ENCODE data around the gene MMP24. TPM values are rescaled to one million over a fixed set of nuclear protein-coding genes. Genes with fewer than 3 reads are reported as not detected.
A peak's percentile ranks its signal among the peaks of the same experiment; 100 is the strongest.

MMP24 gene
- total RNA-seq, 4 donors from 2014 or later: 0.21 to 0.78 (median 0.66) TPM; not detected in 1

GRCh38 chr20:35281506-35282101 lies 55.1 kb downstream of the MMP24 start:
- peaks cover 0 to 24% (median 13%) of the 10 kb centered on the region in 3 donors for H3K36me3 ChIP-seq
- TF ChIP-seq CTCF (IDR thresholded peaks at IDR 0.05) (no peak), POLR2A (IDR thresholded peaks at IDR 0.05) (no peak)
- H3K27ac ChIP-seq: no peak overlapping the region
- no peaks in the 10 kb centered on the region for H3K27me3 ChIP-seq
- no peak for DNase-seq (ENCODE audit: low spot score in 2 of 2)
- no peaks in the 10 kb centered on the region for H3K9me3 ChIP-seq
- H3K4me1 ChIP-seq: peaks cover 0 to 37% (median 17%) of the 10 kb centered on the region in 4 donors
- 94 to 98% methylated on average over 10 of the region's 10 CpGs for WGBS, 2 donors
- no peak overlapping the region for H3K4me3 ChIP-seq

GRCh38 chr20:35283441-35284266 lies 57.2 kb downstream of the MMP24 start:
- Histone ChIP-seq H3K36me3 (peaks cover 0 to 22% (median 13%) of the 10 kb centered on the region in 3 donors), H3K4me3 (peak overlapping the region; percentile 73 to 97 (median 81)), H3K9me3 (no peaks in the 10 kb centered on the region), H3K4me1 (peaks cover 0 to 26% (median 12%) of the 10 kb centered on the region in 4 donors), H3K27me3 (no peaks in the 10 kb centered on the region), H3K27ac (peak overlapping the region in 3 of 4 donors; percentile 66 to 89 (median 84))
- WGBS, 2 donors: 23 to 25% methylated on average over 21 of the region's 24 CpGs
- no peak for DNase-seq (ENCODE audit: low spot score in 2 of 2)
- TF ChIP-seq CTCF (IDR thresholded peaks at IDR 0.05) (no peak), EP300 (IDR thresholded peaks at IDR 0.05) (no peak), POLR2A (IDR thresholded peaks at IDR 0.05) (no peak)

- H3K9me3 ChIP-seq: no peaks in the 10 kb centered on the region
- H3K4me1 ChIP-seq: peaks cover 0 to 24% (median 12%) of the 10 kb centered on the region in 4 donors
- H3K27me3 ChIP-seq: no peaks in the 10 kb centered on the region
- peaks cover 0 to 14% (median 7%) of the 10 kb centered on the region in 3 donors for H3K36me3 ChIP-seq
- TF ChIP-seq EP300 (IDR thresholded peaks at IDR 0.05) (peak in 1 of 2 donors; percentile 59), CTCF (IDR thresholded peaks at IDR 0.05) (no peak)
- WGBS, 2 donors: 0 to 1% methylated on average over 37 to 46 of the region's 61 CpGs
- H3K27ac ChIP-seq: peak within 1 kb of the TSS; percentile 66 to 89 (median 86)
- H3K4me3 ChIP-seq: peak within 1 kb of the TSS; percentile 73 to 97 (median 81)
- DNase-seq (ENCODE audit: low spot score in 2 of 2): peak; percentile 45 to 60
Observed at GRCh38 chr20:35284267-35284991, 57.9 kb downstream of the MMP24 start, which contains the start of gene EIF6. Gene EIF6, minus strand, starts transcription at chr20:35284772. Its CDS starts 285 bp downstream, at chr20:35284487.

- WGBS, 2 donors: 45 to 46% methylated on average over 19 of the region's 19 CpGs
- no peak for TF ChIP-seq CTCF (IDR thresholded peaks at IDR 0.05)
- TF ChIP-seq POLR2A (IDR thresholded peaks at IDR 0.05): no peak
- no peak for TF ChIP-seq EP300 (IDR thresholded peaks at IDR 0.05)
- peak overlapping the region; percentile 66 to 89 (median 86) for H3K27ac ChIP-seq
Observed at GRCh38 chr20:35284992-35285805, 58.7 kb downstream of the MMP24 start.

More at GRCh38 chr20:35284992-35285805, 58.7 kb downstream of the MMP24 start:
- no peaks in the 10 kb centered on the region for H3K27me3 ChIP-seq
- DNase-seq (ENCODE audit: low spot score in 2 of 2): no peak
- H3K4me3 ChIP-seq: peak overlapping the region; percentile 73 to 97 (median 81)
- peaks cover 0 to 7% (median 0%) of the 10 kb centered on the region in 3 donors for H3K36me3 ChIP-seq
- no peaks in the 10 kb centered on the region for H3K9me3 ChIP-seq
- peaks cover 0 to 24% (median 12%) of the 10 kb centered on the region in 4 donors for H3K4me1 ChIP-seq

Data from tibial nerve (tissue), 4 donors.